Epithelial cell of esophagus (primary cell): ENCODE results near the gene PTPN6.
A peak's percentile ranks its signal among the peaks of the same experiment; 100 is the strongest.

Source experiments
- DNase-seq: peaks from one replicate; pipeline ENCODE4 v3.0.0; 2010; ENCODE audit warnings: low read depth
- H3K4me3 ChIP-seq: 2 replicates; pipeline ENCODE4 v1.5.1; 2011; ENCODE audit warnings: mild to moderate bottlenecking, low read length, control low read depth
- TF ChIP-seq, protein P1 (sequence below): IDR thresholded peaks from 2 replicates; pipeline ENCODE4 v1.5.1; 2011; ENCODE audit warnings: low read depth, mild to moderate bottlenecking, low read length, control low read depth, inconsistent platforms; ENCODE audit not compliant: insufficient read depth; ENCODE audit errors: missing control alignments

PTPN6 gene

DNA sequence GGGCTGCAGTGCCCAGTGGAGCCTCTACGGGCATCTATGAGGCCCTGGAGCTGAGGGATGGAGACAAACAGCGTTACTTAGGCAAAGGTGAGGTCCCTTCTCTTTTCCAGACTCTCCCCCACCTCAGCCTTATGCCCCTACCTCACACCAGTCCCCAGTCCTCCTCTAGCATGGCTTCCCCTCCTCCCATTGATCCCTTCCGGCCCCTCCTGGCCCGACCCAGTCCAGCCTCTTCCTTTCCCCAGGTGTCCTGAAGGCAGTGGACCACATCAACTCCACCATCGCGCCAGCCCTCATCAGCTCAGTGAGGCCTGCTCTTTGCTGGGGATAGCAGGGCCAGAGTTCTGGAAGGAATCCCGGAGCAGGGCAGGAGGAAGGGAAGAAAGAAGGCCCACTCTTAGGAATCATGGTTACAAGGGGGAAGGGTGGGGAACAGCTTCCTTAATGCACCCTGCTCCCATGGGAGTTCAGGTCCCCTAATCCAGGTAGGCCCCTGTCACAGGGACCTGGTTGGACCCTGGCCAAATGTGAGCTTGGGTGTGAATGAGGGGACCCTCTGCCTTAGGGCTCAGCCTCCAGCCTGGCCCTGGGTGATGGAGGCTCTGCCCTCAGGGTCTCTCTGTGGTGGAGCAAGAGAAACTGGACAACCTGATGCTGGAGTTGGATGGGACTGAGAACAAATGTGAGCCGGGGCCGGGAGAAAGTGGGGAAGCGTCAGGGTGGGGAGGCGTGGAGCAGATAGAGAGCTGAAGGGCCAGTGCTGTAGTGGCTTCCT lies 34.5 kb upstream of the PTPN6 start:
- no peak overlapping the region for H3K4me3 ChIP-seq
- TF ChIP-seq, protein P1, sequence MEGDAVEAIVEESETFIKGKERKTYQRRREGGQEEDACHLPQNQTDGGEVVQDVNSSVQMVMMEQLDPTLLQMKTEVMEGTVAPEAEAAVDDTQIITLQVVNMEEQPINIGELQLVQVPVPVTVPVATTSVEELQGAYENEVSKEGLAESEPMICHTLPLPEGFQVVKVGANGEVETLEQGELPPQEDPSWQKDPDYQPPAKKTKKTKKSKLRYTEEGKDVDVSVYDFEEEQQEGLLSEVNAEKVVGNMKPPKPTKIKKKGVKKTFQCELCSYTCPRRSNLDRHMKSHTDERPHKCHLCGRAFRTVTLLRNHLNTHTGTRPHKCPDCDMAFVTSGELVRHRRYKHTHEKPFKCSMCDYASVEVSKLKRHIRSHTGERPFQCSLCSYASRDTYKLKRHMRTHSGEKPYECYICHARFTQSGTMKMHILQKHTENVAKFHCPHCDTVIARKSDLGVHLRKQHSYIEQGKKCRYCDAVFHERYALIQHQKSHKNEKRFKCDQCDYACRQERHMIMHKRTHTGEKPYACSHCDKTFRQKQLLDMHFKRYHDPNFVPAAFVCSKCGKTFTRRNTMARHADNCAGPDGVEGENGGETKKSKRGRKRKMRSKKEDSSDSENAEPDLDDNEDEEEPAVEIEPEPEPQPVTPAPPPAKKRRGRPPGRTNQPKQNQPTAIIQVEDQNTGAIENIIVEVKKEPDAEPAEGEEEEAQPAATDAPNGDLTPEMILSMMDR: no peak

DNA sequence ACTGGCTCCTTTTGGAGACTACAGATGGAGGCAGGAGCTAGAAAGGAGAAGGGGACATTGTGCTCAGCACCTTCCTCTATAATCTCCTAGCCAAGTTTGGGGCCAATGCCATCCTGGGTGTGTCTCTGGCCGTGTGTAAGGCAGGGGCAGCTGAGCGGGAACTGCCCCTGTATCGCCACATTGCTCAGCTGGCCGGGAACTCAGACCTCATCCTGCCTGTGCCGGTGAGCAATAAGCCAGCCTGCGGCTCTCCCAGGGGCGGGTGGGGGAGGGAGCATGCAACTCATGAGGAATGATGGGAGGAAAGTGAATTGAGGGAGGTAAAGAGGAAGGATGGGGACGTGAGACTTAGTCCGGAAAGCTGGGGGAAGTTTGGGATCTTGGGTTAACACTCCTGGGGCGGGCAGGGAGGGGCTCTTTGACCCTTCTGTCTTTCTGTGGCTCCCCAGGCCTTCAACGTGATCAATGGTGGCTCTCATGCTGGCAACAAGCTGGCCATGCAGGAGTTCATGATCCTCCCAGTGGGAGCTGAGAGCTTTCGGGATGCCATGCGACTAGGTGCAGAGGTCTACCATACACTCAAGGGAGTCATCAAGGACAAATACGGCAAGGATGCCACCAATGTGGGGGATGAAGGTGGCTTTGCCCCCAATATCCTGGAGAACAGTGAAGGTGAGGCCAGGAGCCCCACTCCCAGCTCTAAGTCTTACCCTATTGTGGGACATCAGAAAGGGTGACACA lies 33.5 kb upstream of the PTPN6 start:
- peak; percentile 50 for DNase-seq
- H3K4me3 ChIP-seq: no peak overlapping the region
- TF ChIP-seq, protein P1: no peak

More for the DNA sequence above, 34.5 kb upstream of the PTPN6 start:
- DNase-seq: no peak

DNA sequence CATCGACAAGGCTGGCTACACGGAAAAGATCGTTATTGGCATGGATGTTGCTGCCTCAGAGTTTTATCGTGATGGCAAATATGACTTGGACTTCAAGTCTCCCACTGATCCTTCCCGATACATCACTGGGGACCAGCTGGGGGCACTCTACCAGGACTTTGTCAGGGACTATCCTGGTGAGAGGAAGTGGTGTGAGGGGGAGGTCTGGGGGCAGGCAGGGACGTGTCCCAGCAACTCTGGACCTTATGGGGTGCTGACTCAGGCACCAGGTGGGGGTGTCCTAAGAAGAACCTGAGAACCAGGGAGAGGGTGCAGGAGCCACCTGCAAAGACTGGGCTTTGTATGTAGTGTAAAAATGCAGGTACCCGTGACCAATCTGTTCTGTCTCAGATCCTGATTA lies 31.6 kb upstream of the PTPN6 start:
- H3K4me3 ChIP-seq: no peak overlapping the region
- TF ChIP-seq, protein P1: no peak
- peak; percentile 82 for DNase-seq

DNA sequence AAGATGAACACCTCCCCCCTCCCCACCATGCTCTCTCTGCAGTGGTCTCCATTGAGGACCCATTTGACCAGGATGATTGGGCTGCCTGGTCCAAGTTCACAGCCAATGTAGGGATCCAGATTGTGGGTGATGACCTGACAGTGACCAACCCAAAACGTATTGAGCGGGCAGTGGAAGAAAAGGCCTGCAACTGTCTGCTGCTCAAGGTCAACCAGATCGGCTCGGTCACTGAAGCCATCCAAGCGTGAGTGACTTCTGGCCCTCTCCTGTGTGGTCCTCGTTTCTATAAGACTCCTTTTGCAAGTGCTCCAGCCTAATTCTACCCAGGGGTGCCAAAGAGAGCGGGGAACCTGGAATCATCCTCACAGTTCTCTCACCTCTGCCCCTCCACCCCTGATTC lies 29.6 kb upstream of the PTPN6 start:
- TF ChIP-seq, protein P1: no peak
- DNase-seq: no peak
- no peak overlapping the region for H3K4me3 ChIP-seq

DNA sequence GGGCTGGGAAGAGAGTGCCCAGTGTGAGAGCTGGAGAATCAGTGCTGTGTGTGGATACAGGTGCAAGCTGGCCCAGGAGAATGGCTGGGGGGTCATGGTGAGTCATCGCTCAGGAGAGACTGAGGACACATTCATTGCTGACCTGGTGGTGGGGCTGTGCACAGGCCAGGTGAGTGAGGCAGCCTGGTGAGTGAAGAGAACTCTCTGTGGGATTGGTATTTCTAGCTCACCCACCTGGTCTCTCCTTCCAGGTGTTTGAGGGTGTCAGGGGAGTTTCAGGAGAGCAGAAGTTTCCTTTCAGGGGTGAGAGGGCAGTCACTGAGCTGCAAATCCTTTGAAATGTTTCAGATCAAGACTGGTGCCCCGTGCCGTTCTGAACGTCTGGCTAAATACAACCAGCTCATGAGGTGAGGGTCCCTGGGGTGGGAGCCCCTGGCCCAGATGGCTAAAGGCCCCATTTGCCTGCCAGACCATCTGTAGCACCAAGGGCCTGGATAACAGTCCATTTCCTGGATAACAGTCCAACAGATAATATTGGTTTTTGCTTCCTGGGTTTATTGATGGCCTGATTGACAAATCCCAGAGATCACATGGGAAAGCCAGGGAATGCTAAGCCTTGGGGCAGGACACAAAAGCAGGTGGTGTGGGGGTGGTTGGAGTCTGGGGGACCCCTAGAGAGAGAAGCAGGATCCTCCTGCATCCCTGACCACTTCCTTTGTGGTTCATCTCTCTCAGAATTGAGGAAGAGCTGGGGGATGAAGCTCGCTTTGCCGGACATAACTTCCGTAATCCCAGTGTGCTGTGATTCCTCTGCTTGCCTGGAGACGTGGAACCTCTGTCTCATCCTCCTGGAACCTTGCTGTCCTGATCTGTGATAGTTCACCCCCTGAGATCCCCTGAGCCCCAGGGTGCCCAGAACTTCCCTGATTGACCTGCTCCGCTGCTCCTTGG lies 28.9 kb upstream of the PTPN6 start:
- TF ChIP-seq, protein P1: no peak
- no peak overlapping the region for H3K4me3 ChIP-seq
- no peak for DNase-seq

DNA sequence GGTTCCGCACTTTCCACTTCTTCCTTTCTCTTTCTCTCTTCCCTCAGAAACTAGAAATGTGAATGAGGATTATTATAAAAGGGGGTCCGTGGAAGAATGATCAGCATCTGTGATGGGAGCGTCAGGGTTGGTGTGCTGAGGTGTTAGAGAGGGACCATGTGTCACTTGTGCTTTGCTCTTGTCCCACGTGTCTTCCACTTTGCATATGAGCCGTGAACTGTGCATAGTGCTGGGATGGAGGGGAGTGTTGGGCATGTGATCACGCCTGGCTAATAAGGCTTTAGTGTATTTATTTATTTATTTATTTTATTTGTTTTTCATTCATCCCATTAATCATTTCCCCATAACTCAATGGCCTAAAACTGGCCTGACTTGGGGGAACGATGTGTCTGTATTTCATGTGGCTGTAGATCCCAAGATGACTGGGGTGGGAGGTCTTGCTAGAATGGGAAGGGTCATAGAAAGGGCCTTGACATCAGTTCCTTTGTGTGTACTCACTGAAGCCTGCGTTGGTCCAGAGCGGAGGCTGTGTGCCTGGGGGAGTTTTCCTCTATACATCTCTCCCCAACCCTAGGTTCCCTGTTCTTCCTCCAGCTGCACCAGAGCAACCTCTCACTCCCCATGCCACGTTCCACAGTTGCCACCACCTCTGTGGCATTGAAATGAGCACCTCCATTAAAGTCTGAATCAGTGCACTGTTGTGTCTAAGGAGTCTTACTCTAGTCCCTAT lies 28.0 kb upstream of the PTPN6 start:
- no peak overlapping the region for H3K4me3 ChIP-seq
- TF ChIP-seq, protein P1: no peak
- no peak for DNase-seq
